Measurements from ENCODE around the gene TNNT2. TPM values are rescaled to one million over a fixed set of nuclear protein-coding genes. Genes with fewer than 3 reads are reported as not detected.

Gene TNNT2
- total and polyA plus RNA-seq, 2 of the 8 experiments (the other 6 are each of a cell fraction or from before 2014, with no cell fraction given), result 3.1 to 21.0 TPM

DNA sequence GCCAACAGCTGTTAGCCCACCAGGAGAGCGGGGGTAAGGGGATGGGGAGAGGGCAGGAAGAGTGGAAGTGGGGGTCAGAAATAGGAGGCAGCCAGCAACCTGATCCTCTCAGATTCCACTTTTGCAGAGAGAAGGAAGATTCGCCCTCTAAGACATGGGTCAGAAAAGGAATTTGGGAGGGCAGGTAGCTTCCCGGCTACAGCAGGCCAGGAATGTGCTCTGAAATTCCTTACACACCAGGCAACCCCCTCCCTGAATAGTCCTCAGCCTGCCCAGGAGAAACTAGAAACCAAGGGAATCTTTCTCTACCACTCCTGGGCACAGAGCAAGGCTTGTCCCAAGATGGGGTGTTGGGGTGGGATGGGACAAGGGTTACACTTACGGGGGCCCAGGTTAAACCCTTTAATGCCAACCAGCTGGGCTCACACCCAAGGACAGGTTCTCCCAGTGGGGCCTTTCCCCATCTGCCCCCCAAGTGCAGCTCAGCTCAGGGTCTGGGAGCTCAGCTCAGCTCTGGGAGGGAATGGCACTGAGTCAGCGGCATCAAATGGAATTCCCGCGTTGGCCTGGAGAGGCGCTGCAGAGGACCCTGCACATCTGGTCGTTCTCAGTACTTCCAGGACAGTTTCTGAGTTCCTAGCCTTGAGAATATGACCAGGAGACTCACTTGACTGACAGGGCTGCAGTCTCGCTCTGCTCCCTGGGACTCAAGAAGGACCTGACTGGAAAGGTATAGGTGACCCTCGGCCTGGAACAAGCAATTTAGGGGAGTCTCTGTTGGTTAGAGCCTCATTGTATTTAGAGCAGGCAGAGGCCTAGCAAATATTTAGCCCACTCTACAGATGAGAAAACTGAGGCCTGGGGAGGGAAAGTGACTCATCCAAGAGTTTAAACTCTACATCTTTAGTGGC, 761 bp downstream of the TNNT2 start (continued):
- TF ChIP-seq CHD7 (IDR thresholded peaks at IDR 0.05; ENCODE audit: insufficient replicate concordance, low read length), result no peak
- no peak; the same call in 1 of the 2 replicates for TF ChIP-seq PHF8 (conservative IDR thresholded peaks at IDR 0.05; ENCODE audit: low read depth, low read length)
- no peak for TF ChIP-seq GABPA (IDR thresholded peaks at IDR 0.05; ENCODE audit: borderline replicate concordance, insufficient read depth, low read length)
- no peak for TF ChIP-seq FOSL1 (IDR thresholded peaks at IDR 0.05; ENCODE audit: insufficient read depth, low read depth, low read length)
- TF ChIP-seq SIN3A (conservative IDR thresholded peaks at IDR 0.05 in 1 of 2, IDR thresholded peaks at IDR 0.05 in 1 of 2; ENCODE audit: low read depth in 1 of 2, low read length in 2 of 2), result peak in 1 of 2 experiments; percentile 61; a peak in 2 of 4 replicates
- peak; percentile 50 for TF ChIP-seq KDM4A (IDR thresholded peaks at IDR 0.05; ENCODE audit: low read depth, low read length, severe bottlenecking)
- TF ChIP-seq JUN (IDR thresholded peaks at IDR 0.05; ENCODE audit: low read depth, low read length), result no peak
- TF ChIP-seq TAF1 (IDR thresholded peaks at IDR 0.05; ENCODE audit: low read depth, low read length), result peak; percentile 81

Data from H1 (cell line).